Fibroblast of the aortic adventitia (primary cell): Measurements from ENCODE around the gene WWP2. TPM values are rescaled to one million over a fixed set of nuclear protein-coding genes. Genes with fewer than 3 reads are reported as not detected.
"Not testable (repeated sequence)": the region's sequence is repeated elsewhere in the genome, so short reads cannot be mapped to it uniquely, and the experiment has no call there.

Source experiments
- DNase-seq: peaks from one replicate; pipeline ENCODE4 v3.0.0-alpha.2; 2010; ENCODE audit warnings: low read depth
- H3K4me3 ChIP-seq: 2 replicates; pipeline ENCODE4 v1.5.1; 2011; ENCODE audit warnings: low read depth, mild to moderate bottlenecking, control low read depth, low read length, moderate library complexity
- total RNA-seq: library from RNA; depleted of rRNA; stranded (reverse); fragments of >200 nt; gene quantifications from 2 replicates; pipeline ENCODE4 v1.2.3, GENCODE V29; 2012; ENCODE audit warnings: low replicate concordance
- TF ChIP-seq, protein P1 (sequence below): IDR thresholded peaks from 2 replicates; pipeline ENCODE4 v1.5.1; 2011; ENCODE audit warnings: mild to moderate bottlenecking, low read length, control low read depth, inconsistent platforms; ENCODE audit not compliant: insufficient read depth

Gene WWP2
- total RNA-seq, 1 donor = 28.7 TPM

DNA sequence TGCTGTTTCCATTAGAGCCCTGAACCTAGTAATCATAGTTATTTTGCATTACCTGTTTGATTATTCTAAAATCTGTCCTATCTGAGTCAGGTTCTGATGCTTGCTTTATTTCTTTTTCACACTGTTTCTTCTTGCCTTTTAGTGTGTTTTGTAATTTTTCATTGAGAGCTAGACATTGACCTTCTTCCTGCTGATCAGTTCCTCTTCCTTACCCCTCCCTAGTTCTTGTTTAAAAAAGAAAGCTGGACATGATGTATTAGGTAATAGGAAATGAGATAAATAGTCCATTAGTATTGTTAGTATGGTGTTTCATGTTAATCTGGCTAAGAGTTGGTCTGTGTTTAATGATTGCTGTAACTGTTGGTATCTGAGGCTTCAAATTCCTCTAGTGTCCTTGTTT lies 13.4 kb downstream of the WWP2 start:
- no peak overlapping the region for H3K4me3 ChIP-seq
- no peak for DNase-seq
- TF ChIP-seq, protein P1, sequence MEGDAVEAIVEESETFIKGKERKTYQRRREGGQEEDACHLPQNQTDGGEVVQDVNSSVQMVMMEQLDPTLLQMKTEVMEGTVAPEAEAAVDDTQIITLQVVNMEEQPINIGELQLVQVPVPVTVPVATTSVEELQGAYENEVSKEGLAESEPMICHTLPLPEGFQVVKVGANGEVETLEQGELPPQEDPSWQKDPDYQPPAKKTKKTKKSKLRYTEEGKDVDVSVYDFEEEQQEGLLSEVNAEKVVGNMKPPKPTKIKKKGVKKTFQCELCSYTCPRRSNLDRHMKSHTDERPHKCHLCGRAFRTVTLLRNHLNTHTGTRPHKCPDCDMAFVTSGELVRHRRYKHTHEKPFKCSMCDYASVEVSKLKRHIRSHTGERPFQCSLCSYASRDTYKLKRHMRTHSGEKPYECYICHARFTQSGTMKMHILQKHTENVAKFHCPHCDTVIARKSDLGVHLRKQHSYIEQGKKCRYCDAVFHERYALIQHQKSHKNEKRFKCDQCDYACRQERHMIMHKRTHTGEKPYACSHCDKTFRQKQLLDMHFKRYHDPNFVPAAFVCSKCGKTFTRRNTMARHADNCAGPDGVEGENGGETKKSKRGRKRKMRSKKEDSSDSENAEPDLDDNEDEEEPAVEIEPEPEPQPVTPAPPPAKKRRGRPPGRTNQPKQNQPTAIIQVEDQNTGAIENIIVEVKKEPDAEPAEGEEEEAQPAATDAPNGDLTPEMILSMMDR = no peak

DNA sequence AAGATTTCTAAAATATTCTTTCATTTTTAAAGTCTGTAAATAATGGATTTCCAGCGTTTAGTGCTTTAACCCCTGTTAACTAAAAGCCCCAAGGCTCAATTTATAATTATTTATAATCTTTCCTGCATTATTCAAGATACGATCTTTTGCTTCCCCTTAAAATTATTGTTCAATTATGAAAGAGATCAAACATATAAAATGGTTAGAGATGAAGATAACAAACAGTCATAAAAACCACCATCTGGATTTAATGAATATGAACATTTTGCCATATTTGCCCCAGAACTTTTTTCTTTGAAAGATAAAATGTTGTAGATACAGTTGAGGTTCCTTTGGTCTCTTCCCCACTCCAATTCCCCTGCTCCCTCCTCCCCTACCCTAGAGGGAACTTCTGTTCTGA lies 17.6 kb downstream of the WWP2 start:
- H3K4me3 ChIP-seq = no peak overlapping the region
- TF ChIP-seq, protein P1 = no peak
- no peak for DNase-seq

DNA sequence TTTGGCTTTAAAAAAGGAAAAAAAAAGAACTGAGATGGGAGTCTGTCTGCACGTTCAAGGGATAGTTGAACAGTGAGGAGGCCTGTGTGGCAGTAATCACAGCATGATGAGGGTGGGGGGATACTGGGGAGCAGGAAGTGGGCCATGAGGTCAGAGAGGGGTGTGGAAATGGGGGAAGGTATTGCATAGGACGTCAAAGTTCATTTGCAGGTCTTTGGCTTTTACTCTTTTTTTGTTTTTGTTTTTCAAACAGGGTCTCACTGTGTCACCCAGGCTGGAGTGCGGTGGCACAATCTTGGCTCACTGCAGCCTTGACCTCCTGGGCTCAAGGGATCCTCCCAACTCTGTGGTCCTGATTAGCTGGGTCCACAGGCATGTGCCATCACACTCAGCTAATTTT lies 19.0 kb downstream of the WWP2 start:
- no peak for DNase-seq
- TF ChIP-seq, protein P1 = no peak
- no peak overlapping the region for H3K4me3 ChIP-seq

DNA sequence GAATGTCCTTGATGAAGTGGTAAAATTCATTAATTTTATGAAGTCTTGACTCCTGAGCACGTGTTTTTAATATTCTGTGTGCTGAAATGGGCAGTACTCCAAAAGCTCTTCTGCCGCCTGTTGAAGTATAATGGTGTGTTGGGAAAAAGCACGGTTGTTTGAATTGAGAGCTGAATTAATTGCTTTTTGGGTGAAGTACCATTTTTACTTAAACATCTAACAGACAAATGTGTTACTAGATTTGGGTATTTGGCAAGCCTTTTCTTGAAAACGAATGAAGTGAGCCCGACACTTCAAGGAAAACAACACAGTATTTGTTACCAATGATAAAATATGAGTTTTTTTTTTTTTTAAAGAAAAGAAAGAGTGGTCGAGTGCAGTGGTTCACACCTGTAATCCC lies 22.5 kb downstream of the WWP2 start:
- TF ChIP-seq, protein P1 = no peak
- no peak overlapping the region for H3K4me3 ChIP-seq
- DNase-seq = no peak

DNA sequence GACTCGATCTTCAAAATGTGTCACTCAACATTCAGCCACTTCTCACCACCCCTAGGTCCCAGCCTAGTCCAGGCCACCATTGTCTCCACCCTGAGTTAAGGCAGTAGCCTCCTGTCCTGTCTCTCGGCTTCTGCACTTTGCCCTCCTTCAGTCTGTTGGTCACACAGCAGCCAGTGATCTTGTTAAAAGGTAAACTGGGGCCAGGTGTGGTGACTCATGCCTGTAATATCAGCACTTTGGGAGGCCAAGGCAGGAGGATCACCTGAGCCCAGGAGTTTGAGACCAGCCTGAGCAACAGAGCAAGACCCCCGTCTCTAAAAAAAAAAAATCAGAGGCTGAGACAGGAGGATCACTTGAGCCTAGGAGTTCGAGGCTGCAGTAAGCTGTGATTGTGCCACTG lies 25.8 kb downstream of the WWP2 start:
- DNase-seq = no peak
- TF ChIP-seq, protein P1 = no peak
- no peak overlapping the region for H3K4me3 ChIP-seq

DNA sequence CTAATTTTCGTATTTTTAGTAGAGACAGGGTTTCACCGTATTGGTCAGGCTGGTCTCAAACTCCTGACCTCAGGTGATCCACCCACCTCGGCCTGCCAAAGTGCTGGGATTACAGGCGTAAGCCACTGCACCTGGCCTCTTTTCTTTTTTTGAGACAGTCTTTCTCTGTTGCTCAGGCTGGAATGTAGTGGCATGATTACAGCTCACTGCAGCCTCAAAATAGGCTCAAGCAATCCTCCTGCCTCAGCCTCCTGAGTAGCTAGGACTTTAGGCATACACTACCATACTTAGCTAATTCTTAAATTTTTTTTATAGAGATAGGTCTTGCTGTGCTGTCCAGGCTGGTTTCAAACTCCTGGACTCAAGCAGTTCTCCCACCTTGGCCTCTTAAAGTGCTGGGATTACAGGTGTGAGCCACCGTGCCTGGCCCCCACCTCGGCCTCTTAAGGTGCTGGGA lies 29.3 kb downstream of the WWP2 start:
- not testable (repeated sequence) for DNase-seq

DNA sequence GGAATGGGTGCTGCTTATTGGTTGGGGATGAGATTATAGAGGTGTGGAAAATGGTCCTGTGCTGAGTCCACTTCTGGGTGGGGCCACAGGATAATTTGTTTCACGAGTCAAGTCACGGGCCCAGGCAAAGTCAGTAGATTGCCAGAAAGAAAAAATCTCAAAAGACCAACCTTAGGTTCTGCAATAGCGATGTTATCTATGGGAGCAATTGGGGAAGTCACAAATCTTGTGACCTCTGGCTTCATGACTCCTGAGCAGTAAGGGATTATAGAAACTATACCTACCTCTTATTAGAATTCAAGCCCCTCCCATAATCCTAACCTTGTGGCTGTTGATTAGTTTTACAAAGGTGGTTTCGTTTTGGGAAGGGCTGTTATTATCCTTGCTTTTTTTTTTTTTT lies 31.4 kb downstream of the WWP2 start:
- H3K4me3 ChIP-seq = no peak overlapping the region
- no peak for DNase-seq
- TF ChIP-seq, protein P1 = no peak

More for the DNA sequence above, 29.3 kb downstream of the WWP2 start:
- not testable (repeated sequence) for H3K4me3 ChIP-seq
